Fibroblast of mammary gland (primary cell): Measurements from ENCODE around the gene SNTG2.

ENCODE experiments used
- DNase-seq: peaks from one replicate; pipeline ENCODE4 v3.0.0-alpha.2; 2010; ENCODE audit warnings: low read depth
- H3K4me3 ChIP-seq: 2 replicates; pipeline ENCODE4 v1.5.1; 2011; ENCODE audit warnings: low read depth, mild to moderate bottlenecking, low read length, moderate library complexity; ENCODE audit not compliant: control insufficient read depth
- CTCF ChIP-seq: conservative IDR thresholded peaks from 2 replicates; pipeline ENCODE4 v1.5.1; 2011; ENCODE audit warnings: low read depth, low read length, inconsistent platforms; ENCODE audit not compliant: control insufficient read depth, insufficient read depth

SNTG2 gene

GRCh38 chr2:974054-974453, 23.4 kb downstream of the SNTG2 start:
- DNase-seq = no peak
- no peak for TF ChIP-seq CTCF
- H3K4me3 ChIP-seq = no peak overlapping the region

GRCh38 chr2:974502-974901, 23.9 kb downstream of the SNTG2 start:
- no peak for DNase-seq
- no peak for TF ChIP-seq CTCF
- H3K4me3 ChIP-seq = no peak overlapping the region

GRCh38 chr2:975095-975494, 24.4 kb downstream of the SNTG2 start:
- no peak for DNase-seq
- no peak overlapping the region for H3K4me3 ChIP-seq
- no peak for TF ChIP-seq CTCF

GRCh38 chr2:979069-979928, 28.6 kb downstream of the SNTG2 start:
- no peak overlapping the region for H3K4me3 ChIP-seq
- no peak for DNase-seq
- TF ChIP-seq CTCF = no peak

GRCh38 chr2:980176-980575, 29.5 kb downstream of the SNTG2 start:
- no peak for TF ChIP-seq CTCF
- DNase-seq = no peak
- no peak overlapping the region for H3K4me3 ChIP-seq

GRCh38 chr2:981258-981657, 30.6 kb downstream of the SNTG2 start:
- DNase-seq = no peak
- no peak overlapping the region for H3K4me3 ChIP-seq

More at GRCh38 chr2:981258-981657, 30.6 kb downstream of the SNTG2 start:
- TF ChIP-seq CTCF = no peak
